ENCODE results near the gene TAMALIN. TPM values are rescaled to one million over a fixed set of nuclear protein-coding genes. Genes with fewer than 3 reads are reported as not detected.

TAMALIN gene
- total RNA-seq, 4 donors from 2014 or later, result 11.5 to 14.5 (median 12.5) TPM

GRCh38 chr12:51994959-51995358, 11.8 kb upstream of the TAMALIN start:
- H3K36me3 ChIP-seq, result peaks cover 69% of the 10 kb centered on the region
- no peak overlapping the region for H3K27ac ChIP-seq
- no peak overlapping the region for H3K4me3 ChIP-seq
- no peaks in the 10 kb centered on the region for H3K9me3 ChIP-seq
- DNase-seq (ENCODE audit: low spot score in 2 of 2), result no peak
- H3K4me1 ChIP-seq, result no peaks in the 10 kb centered on the region
- WGBS, result 77% methylated on average over 4 of the region's 4 CpGs
- no peaks in the 10 kb centered on the region for H3K27me3 ChIP-seq
- TF ChIP-seq POLR2A (IDR thresholded peaks at IDR 0.05) (no peak), CTCF (IDR thresholded peaks at IDR 0.05) (no peak), EP300 (IDR thresholded peaks at IDR 0.05) (no peak), POLR2AphosphoS5 (IDR thresholded peaks at IDR 0.05) (no peak)

GRCh38 chr12:51997136-51997535, 9.6 kb upstream of the TAMALIN start:
- Histone ChIP-seq H3K36me3 (peaks cover 64% of the 10 kb centered on the region), H3K4me3 (no peak overlapping the region), H3K27ac (no peak overlapping the region), H3K9me3 (no peaks in the 10 kb centered on the region), H3K27me3 (no peaks in the 10 kb centered on the region), H3K4me1 (no peaks in the 10 kb centered on the region)
- DNase-seq (ENCODE audit: low spot score in 2 of 2), result no peak
- no peak for TF ChIP-seq POLR2A (IDR thresholded peaks at IDR 0.05)
- TF ChIP-seq CTCF (IDR thresholded peaks at IDR 0.05), result no peak
- no peak for TF ChIP-seq EP300 (IDR thresholded peaks at IDR 0.05)
- no peak for TF ChIP-seq POLR2AphosphoS5 (IDR thresholded peaks at IDR 0.05)
- WGBS, result 83% methylated on average over 5 of the region's 5 CpGs

GRCh38 chr12:52003016-52003550, 3.7 kb upstream of the TAMALIN start:
- Histone ChIP-seq H3K4me1 (peaks cover 23% of the 10 kb centered on the region), H3K27me3 (no peaks in the 10 kb centered on the region), H3K4me3 (no peak overlapping the region), H3K27ac (no peak overlapping the region), H3K9me3 (no peaks in the 10 kb centered on the region), H3K36me3 (peaks cover 16% of the 10 kb centered on the region)
- no peak for DNase-seq (ENCODE audit: low spot score in 2 of 2)
- TF ChIP-seq POLR2A (IDR thresholded peaks at IDR 0.05), result no peak
- no peak for TF ChIP-seq POLR2AphosphoS5 (IDR thresholded peaks at IDR 0.05)
- no peak for TF ChIP-seq EP300 (IDR thresholded peaks at IDR 0.05)
- TF ChIP-seq CTCF (IDR thresholded peaks at IDR 0.05), result no peak
- 81% methylated on average over 7 of the region's 8 CpGs for WGBS

- peaks cover 13% of the 10 kb centered on the region for H3K36me3 ChIP-seq
- H3K4me1 ChIP-seq, result peaks cover 29% of the 10 kb centered on the region
- no peaks in the 10 kb centered on the region for H3K9me3 ChIP-seq
- DNase-seq (ENCODE audit: low spot score in 2 of 2), result no peak
- H3K27ac ChIP-seq, result no peak overlapping the region
- no peak overlapping the region for H3K4me3 ChIP-seq
- H3K27me3 ChIP-seq, result no peaks in the 10 kb centered on the region
- TF ChIP-seq POLR2AphosphoS5 (IDR thresholded peaks at IDR 0.05), result no peak
- no peak for TF ChIP-seq CTCF (IDR thresholded peaks at IDR 0.05)
- no peak for TF ChIP-seq EP300 (IDR thresholded peaks at IDR 0.05)
- TF ChIP-seq POLR2A (IDR thresholded peaks at IDR 0.05), result no peak
- WGBS, result 78% methylated on average over 6 of the region's 6 CpGs
These were observed 3.2 kb upstream of the TAMALIN start for GRCh38 chr12:52003591-52003990.

- Histone ChIP-seq H3K36me3 (peaks cover 9% of the 10 kb centered on the region), H3K27ac (no peak overlapping the region), H3K27me3 (no peaks in the 10 kb centered on the region), H3K4me3 (no peak overlapping the region), H3K4me1 (peaks cover 34% of the 10 kb centered on the region), H3K9me3 (no peaks in the 10 kb centered on the region)
- 80% methylated on average over 3 of the region's 5 CpGs for WGBS
- DNase-seq (ENCODE audit: low spot score in 2 of 2), result no peak
- TF ChIP-seq CTCF (IDR thresholded peaks at IDR 0.05) (peak; percentile 19 to 51), POLR2A (IDR thresholded peaks at IDR 0.05) (no peak), EP300 (IDR thresholded peaks at IDR 0.05) (no peak), POLR2AphosphoS5 (IDR thresholded peaks at IDR 0.05) (no peak)
These were observed 2.6 kb upstream of the TAMALIN start for GRCh38 chr12:52004042-52004648.

All from suprapubic skin (tissue), 4 donors.